ENCODE measurements around the gene CARS2.

CARS2 gene

DNA sequence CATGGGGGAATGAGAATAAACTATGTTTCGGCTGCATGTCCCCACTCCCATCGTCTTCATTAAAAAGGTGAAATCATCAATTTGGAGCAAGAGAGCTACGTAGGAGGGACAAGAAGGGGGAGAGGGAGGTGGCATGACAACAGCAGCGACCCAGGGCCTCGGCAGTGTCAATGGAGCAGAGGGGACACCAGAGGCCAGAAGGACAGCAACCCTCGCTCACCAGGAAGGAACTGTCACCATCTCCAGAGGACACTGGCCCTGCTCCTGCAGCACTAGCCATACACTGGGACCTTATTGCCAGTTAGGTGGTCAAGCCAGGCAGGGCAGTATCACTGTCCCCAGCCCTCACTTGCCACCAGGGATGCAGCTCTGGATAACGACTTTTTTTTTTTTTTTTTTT, 56.4 kb downstream of the CARS2 start:
- DNase-seq = no peak

DNA sequence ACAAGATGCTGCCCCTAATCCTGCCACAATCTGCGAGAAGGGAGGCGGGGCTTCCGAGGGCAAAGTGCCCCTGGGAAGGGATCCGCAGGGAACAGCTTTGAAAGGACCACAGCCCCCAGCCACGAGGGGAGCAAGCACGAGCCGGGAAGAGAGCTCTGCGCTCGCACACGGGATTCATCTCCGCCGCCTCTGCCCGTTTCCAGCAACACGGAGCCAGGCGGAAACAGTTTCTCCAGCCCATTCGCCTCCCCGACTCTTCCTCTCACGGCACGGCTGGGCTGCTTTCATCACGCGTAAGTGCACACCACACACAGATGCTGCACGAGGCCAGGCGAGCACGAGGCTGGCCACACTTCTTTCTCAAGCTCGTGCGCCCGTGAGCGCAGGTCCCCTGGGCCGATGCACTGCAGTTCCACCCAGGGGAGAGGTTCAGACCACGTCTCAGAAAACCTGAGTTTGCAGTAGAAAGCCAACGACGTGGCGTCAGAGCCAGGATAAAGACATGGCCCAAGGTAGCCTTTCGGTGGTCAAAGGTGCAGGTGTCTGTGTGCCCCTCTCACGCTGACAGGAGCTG, 57.0 kb downstream of the CARS2 start:
- DNase-seq = no peak

DNA sequence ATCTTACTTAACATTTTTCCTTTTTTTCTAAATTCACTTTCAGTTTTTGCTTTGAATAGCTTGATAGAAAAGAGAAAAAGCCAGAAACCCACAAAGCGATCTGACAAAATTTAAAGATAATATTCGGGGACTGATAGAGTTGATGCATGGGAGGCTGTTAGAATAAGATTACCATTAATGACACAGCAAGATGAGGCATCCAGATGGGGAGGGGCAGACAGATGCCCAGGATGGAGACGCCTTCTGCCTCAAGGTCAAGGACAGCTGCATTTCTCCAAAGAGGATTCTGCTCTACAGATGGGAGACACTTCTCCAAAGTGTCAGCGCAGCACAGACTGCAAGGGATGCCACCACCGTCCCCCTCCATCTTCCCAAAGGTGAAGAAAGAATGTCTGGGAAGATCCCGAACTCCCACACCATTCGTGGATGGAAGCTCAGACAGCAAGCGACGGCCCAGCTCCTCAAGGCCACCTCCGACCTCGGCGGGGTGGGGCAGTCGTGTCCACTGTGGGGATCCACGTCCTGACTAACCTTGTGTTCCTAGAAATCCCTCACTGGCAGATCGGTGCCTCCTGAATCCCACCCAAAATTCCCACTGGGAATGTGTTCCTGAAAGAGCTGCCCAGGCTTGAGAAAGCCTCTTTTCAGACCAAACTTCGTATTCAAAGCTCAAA, 57.6 kb downstream of the CARS2 start:
- no peak for DNase-seq

DNA sequence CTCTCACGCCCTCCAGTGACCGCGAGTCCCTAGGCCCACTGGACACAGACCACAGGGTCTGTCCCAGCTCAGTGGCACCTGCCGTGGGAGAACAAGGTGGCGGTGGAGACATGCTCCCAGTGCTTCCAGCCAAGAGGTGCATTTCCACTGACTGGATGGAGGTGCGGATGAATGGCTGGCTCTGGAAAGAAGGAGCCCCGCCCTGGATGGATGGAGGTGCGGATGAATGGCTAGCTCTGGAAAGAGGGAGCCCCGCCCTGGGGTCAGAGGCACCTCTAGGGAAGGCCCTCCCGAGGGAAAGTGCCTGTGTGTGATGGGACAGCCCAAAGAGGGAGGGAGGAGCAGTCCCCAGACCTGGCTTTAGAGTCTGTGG, 58.6 kb downstream of the CARS2 start:
- DNase-seq = no peak

DNA sequence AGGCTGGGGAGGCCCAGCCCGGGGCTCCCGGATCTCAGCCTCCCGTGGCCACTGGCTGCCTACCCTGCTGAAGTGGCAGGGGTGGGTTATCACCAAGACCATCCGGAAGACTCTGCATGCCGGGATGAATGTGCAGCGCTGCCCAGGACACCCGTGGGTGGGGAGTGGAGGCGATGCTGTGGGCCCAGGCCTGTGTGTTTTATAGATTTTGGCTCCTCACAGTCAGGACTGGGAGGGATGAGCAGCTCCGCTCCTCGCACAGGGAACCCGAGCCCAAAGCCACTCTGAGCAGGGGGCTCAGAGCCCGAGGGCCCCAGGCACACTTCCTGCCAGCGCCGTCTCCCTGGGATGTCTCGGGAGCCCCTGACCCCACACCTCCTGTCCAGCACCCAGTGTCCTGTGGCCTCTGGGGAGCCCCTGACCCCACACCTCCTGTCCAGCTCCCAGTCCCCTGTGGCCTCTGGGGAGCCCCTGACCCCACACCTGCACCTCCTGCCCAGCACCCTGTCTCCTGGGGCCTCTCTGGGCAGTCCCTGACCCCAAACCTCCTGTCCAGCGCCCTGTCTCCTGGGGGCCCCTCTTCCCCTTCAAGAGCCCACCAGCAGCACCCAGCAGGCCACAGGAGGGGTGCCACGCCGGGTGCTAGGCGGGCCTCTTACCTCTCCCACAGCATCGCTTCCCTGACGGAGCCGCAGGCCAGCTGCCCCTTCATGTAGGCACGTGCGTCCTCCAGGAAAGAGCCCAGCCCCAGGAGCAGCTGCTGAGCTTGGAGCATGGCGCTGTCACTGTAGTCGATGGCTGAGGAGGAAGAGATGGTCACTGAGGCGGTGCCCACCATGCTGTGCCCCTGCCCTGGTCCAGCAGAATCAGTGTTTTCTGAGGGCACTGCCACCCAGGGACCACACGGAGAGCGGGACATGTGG, 59.2 kb downstream of the CARS2 start:
- DNase-seq = no peak

DNA sequence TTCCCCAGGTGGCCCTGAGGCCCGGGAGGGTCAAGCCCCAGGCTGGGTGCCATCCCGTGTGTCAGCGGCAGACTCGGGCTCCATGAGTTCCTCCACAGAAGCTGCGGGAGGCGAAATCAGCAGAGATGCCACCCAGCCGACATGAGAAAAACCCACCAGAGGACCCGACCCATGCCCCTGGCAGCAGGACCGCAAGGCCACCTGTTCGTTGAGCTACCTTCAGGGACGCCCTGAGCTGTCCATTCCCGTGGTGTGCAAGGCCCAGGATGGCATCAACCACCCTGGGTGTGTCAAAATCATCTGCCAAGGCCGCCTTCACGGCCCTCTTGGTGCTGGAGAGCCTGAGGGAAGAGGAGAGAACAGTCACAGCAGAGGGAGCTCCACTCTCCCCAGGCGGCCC, 60.2 kb downstream of the CARS2 start:
- no peak for DNase-seq

DNA sequence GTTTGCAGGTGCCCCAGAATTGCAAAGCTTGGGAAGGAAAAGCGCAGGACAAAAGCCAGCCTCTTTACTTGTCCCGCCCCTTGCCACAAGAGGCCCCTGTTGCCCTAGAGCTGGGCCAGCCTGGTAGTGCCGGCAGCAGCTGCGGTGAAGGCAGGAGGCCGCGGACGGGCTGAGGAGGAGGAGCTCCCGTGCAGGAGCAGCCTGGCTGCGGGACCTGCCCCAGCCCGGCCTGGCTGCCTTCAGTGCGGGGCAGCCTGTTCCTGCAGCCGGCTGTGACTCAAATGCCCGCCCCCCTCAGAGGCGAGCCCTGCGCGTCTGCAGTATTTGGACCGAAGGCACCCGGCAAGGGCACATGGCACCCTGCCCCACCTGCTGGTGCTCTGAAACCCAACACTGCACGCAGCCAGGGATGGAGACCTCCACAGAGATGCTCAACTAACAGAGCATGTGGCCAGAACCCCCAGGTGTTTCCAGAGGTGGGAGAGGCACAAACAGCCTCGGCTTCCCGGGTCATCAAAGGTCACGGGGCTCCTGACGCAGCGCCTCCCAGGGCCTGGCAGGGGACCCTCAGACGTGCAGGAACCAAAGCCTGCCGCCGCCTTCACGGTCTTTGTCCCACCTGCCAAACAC, 60.9 kb downstream of the CARS2 start:
- DNase-seq = no peak

DNA sequence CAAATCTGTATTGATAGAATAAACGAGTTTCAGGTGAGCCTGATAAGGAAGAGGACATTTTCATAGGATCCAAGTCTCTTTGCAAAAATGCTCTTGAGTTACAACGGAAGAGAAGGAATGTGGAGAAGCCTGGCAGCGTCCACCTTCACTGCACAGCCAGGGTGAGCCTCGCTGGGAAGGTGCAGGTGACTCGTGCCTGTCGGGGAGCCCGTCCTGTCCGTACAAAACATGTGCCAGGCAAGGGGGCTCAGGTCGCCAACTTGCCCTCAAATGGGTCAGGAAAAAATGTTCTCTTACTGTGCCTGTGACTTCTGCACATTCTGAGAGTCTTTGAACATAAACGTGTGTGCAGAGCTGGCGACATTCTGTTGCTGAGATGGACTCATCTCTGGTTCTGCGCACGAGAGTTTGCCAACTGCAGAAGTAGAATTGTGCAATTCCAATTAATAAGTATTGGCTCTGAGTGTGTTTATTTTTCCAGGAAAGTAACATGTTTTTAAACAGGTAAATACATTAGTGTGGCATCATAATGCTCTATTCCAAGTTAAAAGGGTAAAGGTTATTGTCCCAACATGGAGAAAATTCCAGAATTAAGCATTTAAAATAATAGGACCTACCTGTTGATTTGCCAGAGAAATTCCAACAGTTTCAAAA, 62.0 kb downstream of the CARS2 start:
- DNase-seq = no peak

DNA sequence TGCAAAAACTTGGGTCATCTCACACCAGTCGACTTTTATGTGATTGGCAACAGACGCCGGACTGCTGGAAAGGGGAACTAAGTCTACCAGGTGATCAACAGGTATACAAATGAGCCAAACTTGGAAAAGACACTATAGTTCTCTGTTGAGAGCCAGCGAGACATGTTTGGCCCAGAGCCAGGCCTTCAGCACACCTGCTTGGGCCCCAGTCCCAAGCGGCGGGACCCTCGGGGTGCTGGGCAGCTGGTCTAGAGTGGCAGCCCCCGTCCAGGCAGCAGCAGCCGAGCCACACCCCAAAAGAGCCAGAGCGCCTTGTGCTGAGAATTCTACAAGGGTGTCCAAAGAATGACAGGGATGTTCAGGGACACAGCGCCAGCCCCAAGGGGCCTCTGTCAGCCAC, 62.6 kb downstream of the CARS2 start:
- no peak for DNase-seq

DNA sequence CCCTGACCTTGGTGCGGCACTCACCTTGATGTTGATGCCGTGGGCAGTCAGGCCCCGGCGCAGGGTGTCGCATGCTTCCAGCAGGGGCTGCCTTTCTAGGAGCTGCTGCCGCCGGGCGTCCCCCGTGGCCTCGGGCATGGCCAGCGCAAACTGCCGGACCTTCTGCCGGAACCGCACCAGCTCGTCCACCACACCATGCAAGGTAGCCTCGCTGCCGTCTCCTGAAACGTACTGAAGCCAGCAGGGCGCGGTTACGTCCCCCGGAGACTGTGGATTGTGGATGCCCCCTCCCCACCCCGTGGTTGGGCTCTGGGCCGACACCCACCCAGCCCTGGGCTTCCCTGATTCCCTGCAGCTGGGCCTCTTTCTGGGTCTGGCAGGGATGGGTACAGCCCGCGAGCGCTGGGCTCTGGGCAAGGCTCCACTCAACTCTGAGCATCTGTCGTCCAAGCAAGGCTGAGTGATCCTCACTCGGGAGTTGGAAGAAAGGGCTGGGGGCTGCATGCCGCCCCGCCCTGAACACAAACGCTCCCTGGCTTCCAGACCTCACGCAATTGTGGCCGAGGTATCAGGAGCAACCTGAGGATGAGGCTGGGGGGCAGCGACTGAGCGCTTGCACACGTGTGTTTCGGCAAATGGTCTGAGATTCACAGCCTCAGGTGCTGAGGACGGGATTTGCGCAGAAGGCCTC, 63.5 kb downstream of the CARS2 start:
- DNase-seq = no peak

DNA sequence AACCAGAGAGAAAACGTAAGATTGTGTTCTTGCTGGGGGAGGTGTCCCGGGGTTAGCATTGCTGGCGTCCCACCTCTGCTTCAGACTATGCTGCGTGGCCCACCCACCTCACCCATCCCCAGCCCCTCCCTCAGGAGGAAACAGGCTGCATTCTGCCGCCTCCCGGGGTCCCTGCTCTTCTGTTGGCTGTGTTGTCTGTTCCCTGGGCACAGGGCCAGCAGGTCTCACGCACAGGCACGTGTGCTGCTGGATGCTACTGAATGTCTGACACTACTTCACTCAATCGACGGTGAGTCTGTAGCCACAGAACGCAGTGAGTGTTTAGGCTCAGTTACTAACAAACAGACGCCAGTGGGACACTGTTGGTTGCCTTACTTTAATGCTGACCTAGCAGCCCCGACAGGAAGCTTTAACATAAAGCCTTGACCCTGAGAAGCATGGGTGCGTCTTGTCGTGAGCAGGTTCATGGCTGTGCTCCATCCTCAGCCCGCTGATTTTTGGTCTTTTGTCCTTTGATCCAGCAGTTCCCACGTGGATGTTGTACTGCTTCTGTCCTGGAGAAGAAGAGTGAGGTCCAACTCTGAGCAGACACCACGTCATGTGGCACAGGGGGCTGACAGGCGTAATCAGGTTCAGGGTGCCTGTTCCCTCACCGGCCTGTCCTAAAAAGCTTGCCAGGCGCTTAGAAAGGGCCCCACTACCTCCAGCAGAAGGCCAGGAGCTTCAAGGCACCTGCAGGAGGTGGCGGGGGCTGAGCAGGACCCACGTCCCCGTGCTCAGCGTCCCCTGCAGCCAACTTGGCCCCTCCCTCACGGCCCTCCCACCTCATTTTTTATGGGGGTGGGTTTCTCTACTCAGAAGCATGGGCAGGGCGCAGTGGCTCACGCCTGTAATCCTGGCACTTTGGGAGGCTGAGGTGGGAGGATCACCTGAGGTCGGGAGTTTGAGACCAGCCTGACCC, 64.6 kb downstream of the CARS2 start:
- no peak for DNase-seq

DNA sequence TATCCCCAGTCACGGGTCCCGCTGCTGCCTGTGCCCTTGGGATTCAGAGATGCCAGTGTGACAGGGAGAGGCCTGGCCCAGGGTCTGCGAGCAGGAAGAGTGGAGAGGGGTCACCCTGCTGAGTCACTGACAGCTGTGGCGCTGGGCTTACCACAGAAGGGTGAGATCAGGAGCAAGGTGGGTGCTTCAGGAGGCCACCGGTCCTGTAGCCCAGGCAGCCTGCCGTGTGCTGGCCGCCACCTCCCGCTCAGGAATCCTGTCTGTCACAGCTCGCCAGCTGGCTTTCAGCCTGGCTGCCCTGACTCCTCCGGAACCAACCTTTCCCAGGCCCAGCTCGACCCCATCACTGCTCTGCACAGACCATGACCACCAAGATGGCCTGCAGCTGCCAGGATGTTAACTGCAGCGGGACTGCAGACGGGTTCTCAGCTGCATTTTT, 65.3 kb downstream of the CARS2 start:
- DNase-seq = no peak

DNA sequence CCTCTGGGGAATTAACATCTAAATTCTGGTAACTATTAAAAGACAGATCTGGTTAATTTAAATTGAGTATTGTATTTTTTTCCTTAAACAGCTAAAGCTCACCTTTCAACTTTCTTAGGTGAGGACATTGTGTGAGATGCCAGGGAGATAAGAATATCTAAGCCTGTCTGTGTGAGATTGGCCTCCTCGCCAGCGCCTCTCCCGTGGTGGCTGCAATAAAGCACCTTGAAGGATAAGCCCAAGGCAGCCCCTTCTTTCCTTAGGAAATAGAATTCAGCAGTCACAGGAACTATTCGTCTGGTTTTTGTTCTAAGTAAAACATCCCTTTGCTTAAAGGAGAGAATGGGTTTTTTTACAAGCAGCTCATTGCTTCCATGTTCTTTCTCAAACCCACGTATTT, 66.0 kb downstream of the CARS2 start:
- DNase-seq = no peak

DNA sequence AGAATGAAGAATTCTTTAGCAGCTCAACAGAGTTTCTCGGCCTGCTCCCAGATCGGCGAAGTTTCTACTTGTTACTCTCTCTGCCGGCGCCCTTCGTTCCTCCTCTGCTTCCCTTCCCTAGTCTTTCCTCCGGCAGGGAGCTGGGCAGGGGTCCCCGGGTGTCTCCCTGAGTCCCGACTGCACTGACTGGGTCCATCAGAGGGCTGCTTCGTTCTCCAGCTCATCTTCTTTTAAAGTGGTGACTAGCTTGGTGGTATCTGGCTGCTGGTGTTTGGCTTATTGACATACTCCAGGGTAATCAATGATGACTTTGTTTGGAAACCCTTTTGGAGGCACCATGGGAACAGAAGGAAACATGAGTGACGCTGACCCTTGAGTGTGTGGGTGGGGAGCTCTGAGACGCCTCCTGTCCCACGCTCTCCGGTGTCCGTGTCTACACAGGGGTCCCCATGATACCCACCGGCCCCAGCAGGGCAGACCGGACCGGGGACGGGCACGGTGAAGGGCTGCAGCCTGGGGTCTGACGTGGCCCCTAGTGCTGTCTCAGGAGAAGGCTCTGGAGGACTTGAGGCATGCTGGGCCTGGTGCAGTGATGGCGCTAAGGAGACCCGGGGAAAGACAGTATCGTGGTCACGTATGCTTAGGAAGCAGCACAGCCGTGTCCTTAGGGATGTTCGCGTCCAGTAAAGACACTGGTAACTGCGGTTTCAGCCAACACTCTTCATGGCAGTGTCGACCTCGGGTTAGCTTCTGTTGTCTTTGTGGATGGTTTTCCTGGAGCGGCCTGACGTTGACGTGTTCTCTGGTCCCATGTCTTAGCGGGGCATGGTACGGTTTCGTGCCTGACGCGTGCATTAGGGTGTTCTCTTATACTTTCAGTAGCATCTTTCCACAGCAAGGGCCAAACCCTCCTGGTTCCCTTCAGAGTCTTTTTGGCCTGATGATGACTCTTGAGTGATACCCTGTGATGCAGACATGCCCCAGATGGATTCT, 66.8 kb downstream of the CARS2 start:
- DNase-seq = no peak

DNA sequence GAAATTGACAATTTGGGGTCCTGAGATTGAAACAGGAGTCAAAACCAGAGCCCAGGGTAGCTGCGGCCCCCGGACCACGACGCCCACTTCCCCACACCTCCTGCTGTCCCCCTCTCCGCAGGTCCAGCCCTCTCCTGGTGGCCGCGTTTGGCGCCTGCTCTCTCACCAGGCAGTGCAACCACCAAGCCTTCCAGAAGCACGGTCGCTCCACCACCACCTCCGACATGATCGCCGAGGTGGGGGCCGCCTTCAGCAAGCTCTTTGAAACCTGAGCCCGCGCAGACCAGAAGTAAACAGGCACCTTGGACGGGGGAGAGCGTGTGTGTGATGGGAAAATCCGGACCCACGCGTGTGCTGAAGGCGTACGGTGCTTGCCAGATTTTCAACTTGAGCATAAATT, 67.7 kb downstream of the CARS2 start:
- DNase-seq = no peak

DNA sequence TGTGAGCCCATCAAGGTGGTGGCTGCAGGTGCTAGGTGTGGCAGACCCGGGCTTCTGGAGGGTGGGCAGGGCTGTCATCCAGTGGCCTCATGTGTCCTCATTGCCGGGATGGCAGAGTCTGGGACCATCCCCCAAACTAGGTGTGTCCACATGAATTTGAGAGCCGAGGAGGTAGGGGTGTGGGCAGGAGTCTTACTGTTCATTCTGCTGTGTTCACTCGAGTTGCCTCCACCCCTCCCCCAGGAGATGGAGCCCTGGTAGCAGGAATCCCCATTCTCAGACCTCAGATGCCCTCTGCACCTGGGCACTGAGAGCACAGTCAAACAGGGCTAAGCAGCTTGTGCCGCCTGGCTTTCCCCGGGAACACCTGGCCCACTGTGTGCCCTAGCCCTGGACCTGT, 68.2 kb downstream of the CARS2 start:
- DNase-seq = no peak

DNA sequence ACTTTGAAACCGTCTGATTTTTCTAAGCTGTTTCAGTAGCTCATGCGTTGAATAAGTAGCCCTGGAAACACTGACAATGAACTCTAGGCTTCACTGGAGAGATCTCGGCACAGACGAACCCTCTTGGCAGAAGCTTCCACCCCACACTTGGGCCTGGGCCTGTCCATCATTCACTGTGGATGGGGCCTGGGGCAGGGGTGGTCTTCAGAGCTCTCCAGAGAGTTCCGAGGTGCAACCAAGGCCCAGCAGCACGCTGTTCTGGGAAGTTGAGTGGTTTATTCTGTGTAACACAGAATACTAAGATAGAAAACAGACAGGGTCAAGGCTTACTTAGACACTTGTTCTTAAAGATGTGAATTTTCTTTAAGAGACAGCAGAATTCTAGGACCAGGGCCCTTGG, 68.6 kb downstream of the CARS2 start:
- DNase-seq = no peak

DNA sequence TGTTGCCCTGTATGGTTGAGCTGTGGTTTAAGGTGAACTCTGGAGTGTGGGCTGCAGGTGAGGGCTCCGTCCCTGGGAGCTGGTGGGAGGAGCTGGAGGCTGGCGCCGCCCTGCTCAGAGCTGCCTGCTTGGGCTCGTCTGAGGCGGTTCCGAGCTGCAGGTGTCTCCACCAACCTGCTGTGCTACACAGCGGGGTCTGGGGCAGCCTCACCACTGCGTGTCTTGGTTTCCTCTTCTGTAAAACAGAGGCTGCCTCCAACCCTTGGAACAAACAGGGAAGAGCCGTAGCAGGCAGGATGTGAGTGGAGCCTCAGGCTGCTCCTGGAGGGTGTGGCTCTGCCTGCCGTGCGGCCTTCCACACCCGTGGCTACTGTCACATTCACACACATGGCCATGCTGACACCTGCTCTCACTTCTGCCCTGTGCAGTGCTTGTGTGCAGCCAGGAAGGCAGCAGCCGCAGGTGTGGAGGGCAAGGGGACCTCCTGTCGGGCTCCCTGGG, 69.2 kb downstream of the CARS2 start:
- DNase-seq = no peak

DNA sequence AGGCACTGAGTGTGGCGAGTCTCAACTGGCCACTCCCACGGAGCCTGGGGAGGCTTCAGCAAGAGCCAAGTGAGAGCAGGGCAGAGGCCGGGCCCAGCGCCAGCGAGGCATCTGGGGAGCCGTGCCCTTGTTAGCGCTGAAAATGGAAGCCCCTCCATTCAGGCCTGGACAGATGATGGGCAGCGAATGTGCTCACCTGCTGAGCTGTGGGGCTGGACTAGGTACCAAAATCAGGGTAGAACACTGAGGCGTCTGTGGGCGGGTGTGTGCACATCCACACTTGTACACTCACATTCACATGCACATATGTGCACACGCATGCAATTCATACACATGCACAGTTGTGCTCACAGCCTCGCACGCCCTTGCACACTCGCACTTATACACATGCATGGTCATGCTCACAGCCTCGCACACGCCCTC, 69.9 kb downstream of the CARS2 start:
- no peak for DNase-seq

All from NCI-H446 treated with DMSO at 0.1 percent for 48 hours (cell line).